HEK293T (cell line): ENCODE measurements around the gene KCNMA1.

Source experiments
- CTCF ChIA-PET: fragments of 350-600 bp; formaldehyde crosslinking; extraction: SDS; loops from one replicate; lab custom pipeline; 2021; ENCODE audit warnings: antibody characterized with exemption, inconsistent platforms; lab: Yijun Ruan, JAX
- POLR2A ChIA-PET: fragments of 350-600 bp; formaldehyde crosslinking; extraction: SDS; loops from one replicate; lab custom pipeline; 2020; ENCODE audit warnings: antibody characterized with exemption, inconsistent platforms; lab: Yijun Ruan, JAX
- DNase-seq: peaks from one replicate; pipeline ENCODE4 v3.0.0; 2012; ENCODE audit warnings: mixed read lengths; ENCODE audit errors: extremely low spot score
- ARNT ChIP-seq: fragments of 450-650 bp; IDR thresholded peaks from 2 replicates; pipeline ENCODE4 v1.6.1; 2017; ENCODE audit warnings: mild to moderate bottlenecking
- BHLHE40 ChIP-seq: fragments of 450-650 bp; IDR thresholded peaks from 2 replicates; pipeline ENCODE4 v1.6.1; 2016; ENCODE audit warnings: mild to moderate bottlenecking, moderate library complexity, borderline replicate concordance
- CTBP1 ChIP-seq: fragments of 450-650 bp; IDR thresholded peaks from 2 replicates; pipeline ENCODE4 v1.6.1; 2016; ENCODE audit warnings: borderline replicate concordance
- ELF4 ChIP-seq: fragments of 450-650 bp; IDR thresholded peaks from 2 replicates; pipeline ENCODE4 v1.6.1; 2017; ENCODE audit warnings: antibody characterized with exemption
- FOXA1 ChIP-seq: fragments of 450-650 bp; IDR thresholded peaks from 2 replicates; pipeline ENCODE4 v1.6.1; 2016; ENCODE audit warnings: mild to moderate bottlenecking
- FOXK2 ChIP-seq: fragments of 450-650 bp; IDR thresholded peaks from 2 replicates; pipeline ENCODE4 v1.6.1; 2016; ENCODE audit warnings: mild to moderate bottlenecking
- FOXM1 ChIP-seq: fragments of 450-650 bp; IDR thresholded peaks from 2 replicates; pipeline ENCODE4 v1.6.1; 2017; ENCODE audit warnings: mild to moderate bottlenecking, borderline replicate concordance
- HDGF ChIP-seq: fragments of 450-650 bp; IDR thresholded peaks from 2 replicates; pipeline ENCODE4 v1.6.1; 2017; ENCODE audit warnings: antibody characterized with exemption, borderline replicate concordance
- L3MBTL2 ChIP-seq: fragments of 450-650 bp; conservative IDR thresholded peaks from 2 replicates; pipeline ENCODE4 v1.6.1; 2016; ENCODE audit warnings: mild to moderate bottlenecking
- LEF1 ChIP-seq: fragments of 450-650 bp; IDR thresholded peaks from 2 replicates; pipeline ENCODE4 v1.6.1; 2017; ENCODE audit warnings: mild to moderate bottlenecking, borderline replicate concordance
- NFRKB ChIP-seq: fragments of 450-650 bp; IDR thresholded peaks from 2 replicates; pipeline ENCODE4 v1.6.1; 2016; ENCODE audit warnings: mild to moderate bottlenecking, moderate library complexity
- SP1 ChIP-seq: fragments of 450-650 bp; IDR thresholded peaks from 2 replicates; pipeline ENCODE4 v1.6.1; 2017
- SUZ12 ChIP-seq: fragments of 450-650 bp; IDR thresholded peaks from 2 replicates; pipeline ENCODE4 v1.6.1; 2016; ENCODE audit warnings: mild to moderate bottlenecking
- TARDBP ChIP-seq: fragments of 450-650 bp; IDR thresholded peaks from 2 replicates; pipeline ENCODE4 v1.6.1; 2016
- ZNF384 ChIP-seq: fragments of 450-650 bp; IDR thresholded peaks from 2 replicates; pipeline ENCODE4 v1.6.1; 2016
- TF ChIP-seq, protein P1 (sequence below): fragments of 450-650 bp; IDR thresholded peaks from 2 replicates; pipeline ENCODE4 v1.6.1; 2016

KCNMA1 gene

DNA sequence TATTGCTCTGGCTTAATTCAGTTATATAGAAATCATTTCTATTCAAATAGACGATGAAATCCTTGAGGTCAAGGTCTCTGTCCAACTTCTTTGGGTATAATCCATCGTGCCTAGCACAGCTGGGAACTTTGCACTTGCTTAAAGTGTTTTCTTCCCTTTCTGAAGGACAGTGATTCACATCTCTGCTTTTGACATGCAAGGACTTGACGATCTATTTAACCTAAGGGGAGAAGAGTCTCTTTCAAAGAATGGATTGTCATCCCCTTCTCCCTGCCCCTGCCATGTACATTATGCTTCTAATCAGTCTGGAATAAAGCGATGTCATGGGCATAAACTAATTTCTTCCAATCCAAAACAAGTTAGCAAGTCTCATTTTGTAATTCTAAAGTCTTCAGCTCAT lies 488.6 kb downstream of the KCNMA1 start:
- TF ChIP-seq ELF4 = no peak
- TF ChIP-seq NFRKB = no peak
- no peak for TF ChIP-seq ZNF384
- TF ChIP-seq, protein P1, sequence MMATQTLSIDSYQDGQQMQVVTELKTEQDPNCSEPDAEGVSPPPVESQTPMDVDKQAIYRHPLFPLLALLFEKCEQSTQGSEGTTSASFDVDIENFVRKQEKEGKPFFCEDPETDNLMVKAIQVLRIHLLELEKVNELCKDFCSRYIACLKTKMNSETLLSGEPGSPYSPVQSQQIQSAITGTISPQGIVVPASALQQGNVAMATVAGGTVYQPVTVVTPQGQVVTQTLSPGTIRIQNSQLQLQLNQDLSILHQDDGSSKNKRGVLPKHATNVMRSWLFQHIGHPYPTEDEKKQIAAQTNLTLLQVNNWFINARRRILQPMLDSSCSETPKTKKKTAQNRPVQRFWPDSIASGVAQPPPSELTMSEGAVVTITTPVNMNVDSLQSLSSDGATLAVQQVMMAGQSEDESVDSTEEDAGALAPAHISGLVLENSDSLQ = no peak
- TF ChIP-seq HDGF = no peak
- no peak for TF ChIP-seq TARDBP
- no peak for TF ChIP-seq SP1
- TF ChIP-seq ARNT = no peak
- TF ChIP-seq CTBP1 = no peak
- no peak for TF ChIP-seq FOXA1
- TF ChIP-seq FOXK2 = no peak
- no peak for TF ChIP-seq SUZ12
- no peak for TF ChIP-seq FOXM1
- ChIA-PET CTCF (interaction anchor here (0.7 kb wide), 1 partner anchor 1393 kb away, joined by 3 read pairs; no protein-coding TSS in a partner anchor), POLR2A (no interaction called here)
- no peak for DNase-seq

DNA sequence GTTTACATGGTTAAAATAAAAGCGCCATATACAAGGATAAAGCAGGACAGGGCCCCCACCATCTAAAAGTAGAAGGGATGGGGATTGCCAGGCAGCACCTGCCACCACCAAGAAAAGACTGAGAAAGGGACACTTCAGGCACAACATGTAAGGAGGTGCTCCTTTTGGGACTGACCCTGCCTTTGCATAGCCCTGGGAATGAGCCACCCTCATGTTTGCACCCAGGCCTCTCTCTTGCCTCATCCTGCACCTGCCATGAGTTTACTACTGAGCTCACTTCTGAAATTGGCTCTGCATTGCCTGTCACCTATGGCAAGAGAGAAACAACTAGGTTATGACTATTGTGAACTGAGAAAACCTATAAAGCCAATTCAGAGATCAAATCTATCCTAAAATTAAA lies 489.7 kb downstream of the KCNMA1 start:
- DNase-seq = no peak
- POLR2A ChIA-PET = no interaction called here
- TF ChIP-seq CTBP1 = no peak
- no peak for TF ChIP-seq ZNF384
- no peak for TF ChIP-seq HDGF
- no peak for TF ChIP-seq TARDBP
- TF ChIP-seq, protein P1 = no peak
- TF ChIP-seq BHLHE40 = no peak
- TF ChIP-seq ELF4 = no peak
- no peak for TF ChIP-seq FOXM1
- no peak for TF ChIP-seq LEF1
- no peak for TF ChIP-seq ARNT
- TF ChIP-seq SUZ12 = no peak
- no peak for TF ChIP-seq FOXK2
- CTCF ChIA-PET = interaction anchor here (1.2 kb wide), 1 partner anchor 18 kb away, joined by 6 read pairs; no protein-coding TSS in a partner anchor

DNA sequence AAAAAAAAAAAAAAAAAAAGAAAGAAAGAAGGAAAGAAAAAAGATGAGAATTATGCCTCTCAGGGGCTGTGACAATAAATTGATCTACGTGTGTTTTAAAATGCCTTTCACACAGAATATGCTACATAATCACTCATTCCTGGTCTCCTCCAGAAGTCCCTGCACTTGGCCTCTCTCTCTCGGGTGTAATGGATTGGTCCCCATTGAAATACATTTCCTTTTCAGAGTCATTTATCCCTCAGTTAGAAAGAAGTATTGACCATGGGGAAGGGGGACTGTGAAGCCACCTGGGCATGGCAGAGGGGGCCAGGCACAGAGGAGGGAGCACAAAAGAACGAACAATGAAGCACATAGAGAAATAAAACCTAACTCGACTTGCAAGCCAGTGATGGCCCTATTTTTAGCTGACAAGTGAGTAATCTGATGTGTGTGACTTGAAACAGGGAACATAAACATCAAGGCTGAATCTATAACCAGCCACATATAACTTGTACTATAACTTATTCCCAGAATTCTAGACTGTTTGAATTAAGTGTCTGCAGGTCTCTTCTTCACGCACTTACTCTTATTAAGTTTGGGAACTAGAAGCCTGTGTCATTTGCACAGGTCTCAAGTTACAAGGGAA lies 490.8 kb downstream of the KCNMA1 start:
- ChIA-PET POLR2A (no interaction called here), CTCF (interaction anchor here (1.2 kb wide), 1 partner anchor 19 kb away, joined by 6 read pairs; no protein-coding TSS in a partner anchor)
- DNase-seq = no peak
- TF ChIP-seq ARNT (no peak), HDGF (no peak), LEF1 (no peak), SUZ12 (no peak), FOXM1 (no peak), L3MBTL2 (no peak), ZNF384 (no peak), SP1 (no peak), NFRKB (no peak), ELF4 (no peak), CTBP1 (no peak), BHLHE40 (no peak)
- TF ChIP-seq, protein P1 = no peak

DNA sequence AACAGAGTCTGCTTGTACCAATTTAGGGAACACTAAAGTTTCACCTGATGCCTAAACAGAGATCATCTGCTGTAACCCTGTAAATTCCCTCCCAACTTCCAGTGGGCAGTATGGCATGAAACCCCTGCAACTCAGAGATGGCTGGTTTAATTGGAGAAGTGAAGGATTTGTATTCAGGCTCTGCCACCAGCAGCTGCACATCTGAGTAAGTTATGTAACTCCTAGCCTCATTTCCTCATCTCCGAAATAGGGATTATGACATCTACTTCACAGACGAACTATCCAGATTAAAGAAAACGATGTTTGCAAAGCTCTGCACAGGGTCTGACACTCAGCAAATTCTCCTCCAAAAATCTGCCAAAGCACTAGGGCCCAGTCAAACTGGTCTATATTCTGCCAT lies 493.0 kb downstream of the KCNMA1 start:
- TF ChIP-seq TARDBP (no peak), LEF1 (no peak), HDGF (no peak), ARNT (no peak), CTBP1 (no peak), FOXM1 (no peak)
- no peak for DNase-seq
- POLR2A ChIA-PET = no interaction called here
- CTCF ChIA-PET = no interaction called here

DNA sequence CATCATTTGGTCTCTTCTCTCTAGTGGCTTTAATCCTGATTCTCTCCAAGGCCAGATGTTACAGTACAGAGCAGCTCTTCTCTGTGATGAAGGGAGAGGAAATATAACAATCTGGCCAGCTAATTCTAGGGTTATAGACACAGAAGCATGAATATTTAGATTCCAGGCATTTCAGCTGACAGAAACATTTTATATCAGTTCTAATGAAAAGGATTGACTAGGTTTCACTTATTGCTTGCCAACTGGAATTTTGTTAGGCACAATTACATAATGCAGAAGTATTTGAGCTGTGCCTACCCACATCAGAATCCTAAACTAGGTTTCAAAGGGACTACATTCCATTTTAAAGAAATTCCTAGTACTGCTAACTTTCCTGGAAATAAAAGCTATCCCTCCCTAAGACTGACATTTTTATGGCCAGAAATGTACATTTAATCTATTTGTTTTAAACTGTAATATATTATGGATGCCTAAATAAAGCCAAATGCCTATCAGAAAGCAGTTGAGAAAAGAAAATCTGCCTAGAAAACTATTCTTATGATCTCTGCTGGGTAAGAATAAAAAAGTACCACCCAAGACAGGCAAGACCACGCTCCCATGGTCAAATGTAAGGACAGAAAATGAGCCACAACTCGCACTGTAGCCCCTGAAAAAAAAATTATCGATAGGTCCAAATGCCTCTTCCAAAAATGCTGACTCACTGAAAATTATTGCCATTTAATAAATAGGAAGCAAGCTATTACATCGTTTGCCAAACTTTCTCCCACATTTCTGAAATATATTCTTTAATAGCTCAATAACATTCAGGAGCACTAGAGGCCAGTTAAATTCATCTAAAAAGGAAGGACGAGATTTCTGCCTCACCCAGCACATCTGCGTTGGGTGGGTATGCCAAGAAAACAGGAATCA lies 498.1 kb downstream of the KCNMA1 start:
- ChIA-PET CTCF (no interaction called here), POLR2A (no interaction called here)

More for the DNA sequence above, 498.1 kb downstream of the KCNMA1 start:
- TF ChIP-seq SUZ12 (no peak), ZNF384 (no peak), NFRKB (no peak), ELF4 (no peak), BHLHE40 (no peak), TARDBP (no peak), FOXM1 (no peak), FOXA1 (no peak), HDGF (no peak), LEF1 (no peak), ARNT (no peak), FOXK2 (no peak)
- DNase-seq = no peak
